ENCODE results near the gene MYH9. TPM values are rescaled to one million over a fixed set of nuclear protein-coding genes. Genes with fewer than 3 reads are reported as not detected.
"Not testable (repeated sequence)": the region's sequence is repeated elsewhere in the genome, so short reads cannot be mapped to it uniquely, and the experiment has no call there.

The MYH9 gene
- total and polyA plus RNA-seq, 7 experiments from 2014 or later: 95.5 to 900 (median 661) TPM

DNA sequence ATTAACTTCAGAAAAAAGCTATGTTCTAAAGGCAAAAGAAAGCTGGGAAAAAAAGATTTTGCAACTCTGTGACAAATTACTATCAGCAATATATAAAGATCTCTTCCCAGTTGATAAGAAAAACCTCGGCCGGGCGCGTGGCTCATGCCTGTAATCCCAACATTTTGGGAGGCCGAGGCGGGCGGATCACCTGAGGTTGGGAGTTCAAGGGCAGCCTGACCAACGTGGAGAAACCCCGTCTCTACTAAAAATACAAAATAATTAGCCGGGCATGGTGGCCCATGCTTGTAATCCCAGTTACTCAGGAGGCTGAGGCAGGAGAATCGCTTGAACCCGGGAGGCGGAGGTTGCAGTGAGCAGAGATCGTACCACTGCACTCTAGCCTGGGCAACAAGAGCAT, 1.4 kb upstream of the MYH9 start:
- ATAC-seq; H3K27me3 ChIP-seq (ENCODE audit: control insufficient read depth in 2 of 2, insufficient read depth in 2 of 2, low read length in 2 of 2); H3K9me3 ChIP-seq (ENCODE audit: control insufficient read depth in 2 of 3, low read length in 3 of 3); H3K27ac ChIP-seq (ENCODE audit: low read depth, low read length); H3K27me3 Mint-ChIP-seq; H3K9me3 Mint-ChIP-seq; DNase-seq; H3K4me3 ChIP-seq (ENCODE audit: low read length): not testable (repeated sequence)
- intact Hi-C loops (cut with micrococcal nuclease): loop anchor here (2.0 to 10.0 kb wide), 2 partner anchors 140 to 846 kb away; partner anchors contain the start of gene EIF3D (in 1 of the 2)
- Mint-ChIP-seq H3K27ac (peak overlapping the region in 6 of 9 donors; percentile 59 to 93 (median 88)), H3K36me3 (peaks cover 0 to 29% (median 5%) of the 10 kb centered on the region in 5 donors), H3K4me1 (peaks cover 12 to 37% (median 23%) of the 10 kb centered on the region in 7 donors), H3K4me3 (peak overlapping the region in 9 of 10 donors; percentile 83 to 94 (median 90))
- CTCF ChIA-PET: interaction anchor here (1.4 kb wide), 1 partner anchor 17 kb away, joined by 5 read pairs; no protein-coding TSS in a partner anchor
- peaks cover 8 to 11% of the 10 kb centered on the region in 2 donors for H3K4me1 ChIP-seq (ENCODE audit: control insufficient read depth in 2 of 2, insufficient read depth in 2 of 2, low read length in 2 of 2)
- POLR2A ChIA-PET: interaction anchor here (0.7 to 35.9 kb wide), 4 partner anchors 10 to 75 kb away, joined by 3 to 1512 read pairs (median 7); no protein-coding TSS in a partner anchor
- peaks cover 0 to 16% (median 6%) of the 10 kb centered on the region in 3 experiments for H3K36me3 ChIP-seq (ENCODE audit: control insufficient read depth in 2 of 3, insufficient read depth in 3 of 3, low read length in 3 of 3)

DNA sequence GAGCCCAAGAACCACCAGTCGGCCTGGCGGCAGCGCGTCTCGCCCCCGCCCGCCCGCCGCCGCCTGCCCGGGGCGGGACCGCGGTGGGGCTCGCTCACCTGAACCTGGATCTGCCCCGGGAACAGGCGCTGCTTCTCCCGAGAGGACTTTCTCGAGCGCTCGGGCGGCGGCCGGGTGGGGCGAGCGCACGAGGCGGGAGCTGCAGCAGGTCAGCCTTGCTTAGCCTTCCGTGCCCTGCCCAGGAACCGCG, 133 bp downstream of the MYH9 start:
- POLR2A ChIA-PET: interaction anchor here (0.5 to 35.9 kb wide), 10 partner anchors 8 to 68 kb away, joined by 3 to 1512 read pairs (median 7); no protein-coding TSS in a partner anchor
- Mint-ChIP-seq H3K27me3 (no peaks in the 10 kb centered on the region), H3K27ac (peak overlapping the region in 7 of 9 donors; percentile 54 to 91 (median 85)), H3K36me3 (peaks cover 4 to 38% (median 12%) of the 10 kb centered on the region in 5 donors), H3K9me3 (no peaks in the 10 kb centered on the region), H3K4me1 (peaks cover 20 to 50% (median 38%) of the 10 kb centered on the region in 7 donors), H3K4me3 (peak overlapping the region; percentile 83 to 94 (median 90))
- DNase-seq (no peak), ATAC-seq (no peak)
- H3K4me3 ChIP-seq (ENCODE audit: low read length): peak overlapping the region; percentile 97
- CTCF ChIA-PET: interaction anchor here (1.4 to 1.7 kb wide), 2 partner anchors 16 to 83 kb away, joined by 5 read pairs; no protein-coding TSS in a partner anchor
- intact Hi-C loops (cut with micrococcal nuclease): loop anchor here in 1 of 2 donors (1.0 to 10.0 kb wide), 2 partner anchors 142 to 847 kb away; partner anchors contain the start of gene EIF3D
- peak overlapping the region; percentile 86 for H3K27ac ChIP-seq (ENCODE audit: low read depth, low read length)
- no peaks in the 10 kb centered on the region for H3K27me3 ChIP-seq (ENCODE audit: control insufficient read depth in 2 of 2, insufficient read depth in 2 of 2, low read length in 2 of 2)
- peaks cover 0 to 20% (median 6%) of the 10 kb centered on the region in 3 experiments for H3K36me3 ChIP-seq (ENCODE audit: control insufficient read depth in 2 of 3, insufficient read depth in 3 of 3, low read length in 3 of 3)
- H3K4me1 ChIP-seq (ENCODE audit: control insufficient read depth in 2 of 2, insufficient read depth in 2 of 2, low read length in 2 of 2): peaks cover 23% of the 10 kb centered on the region in 2 donors
- no peaks in the 10 kb centered on the region for H3K9me3 ChIP-seq (ENCODE audit: control insufficient read depth in 2 of 3, low read length in 3 of 3)

DNA sequence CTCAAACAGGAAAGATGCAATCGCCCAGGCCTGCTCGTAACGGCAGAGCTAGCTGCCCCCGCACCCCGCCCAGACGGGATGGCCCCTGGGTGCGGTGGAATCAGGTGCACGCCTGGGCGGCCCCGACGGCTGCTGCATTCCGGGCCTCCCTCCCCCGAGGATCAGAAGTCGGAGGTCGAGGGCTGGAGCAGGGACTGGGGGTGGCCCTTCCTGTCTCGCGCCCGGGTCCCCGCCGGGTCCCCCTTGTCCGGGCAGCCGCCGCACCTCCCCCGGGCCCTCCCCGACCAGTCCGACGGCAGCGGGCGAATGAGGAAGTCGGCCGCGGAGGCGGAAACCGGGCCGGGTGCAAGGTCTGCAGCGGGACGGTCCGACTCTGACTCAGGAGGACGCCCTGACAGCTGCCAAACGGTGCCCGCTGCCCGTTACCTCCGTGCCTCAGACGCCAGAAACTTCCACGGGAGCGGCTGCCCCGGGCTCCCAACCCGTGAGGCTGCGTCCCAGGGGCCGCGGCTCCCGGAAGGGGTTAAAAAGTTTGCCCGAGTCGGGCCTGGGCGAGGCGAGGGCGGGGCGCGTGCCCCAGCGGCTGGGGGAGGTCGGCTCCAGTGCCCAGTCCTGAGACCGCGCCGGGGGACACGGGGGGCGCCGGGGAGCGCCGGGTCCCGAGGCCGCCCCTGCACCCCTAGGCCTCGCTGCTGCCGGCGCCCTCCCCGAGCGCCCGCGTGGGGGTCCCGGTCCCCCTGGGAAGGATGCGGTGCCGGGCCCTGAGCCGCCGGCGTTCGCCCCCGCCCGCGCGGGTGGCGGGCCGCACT, 663 bp downstream of the MYH9 start:
- Mint-ChIP-seq H3K4me3 (peak overlapping the region; percentile 85 to 99 (median 93)), H3K4me1 (peaks cover 20 to 54% (median 41%) of the 10 kb centered on the region in 7 donors), H3K27ac (peak overlapping the region; percentile 93 to 97 (median 94)), H3K9me3 (no peaks in the 10 kb centered on the region), H3K27me3 (no peaks in the 10 kb centered on the region), H3K36me3 (peaks cover 4 to 40% (median 12%) of the 10 kb centered on the region in 5 donors)
- H3K36me3 ChIP-seq (ENCODE audit: control insufficient read depth in 2 of 3, insufficient read depth in 3 of 3, low read length in 3 of 3): peaks cover 0 to 20% (median 6%) of the 10 kb centered on the region in 3 experiments
- ChIA-PET POLR2A (interaction anchor here (0.5 to 35.9 kb wide), 13 partner anchors 8 to 85 kb away, joined by 3 to 1512 read pairs (median 7); no protein-coding TSS in a partner anchor), CTCF (interaction anchor here (0.5 to 1.7 kb wide), 5 partner anchors 15 to 114 kb away, joined by 3 to 5 read pairs (median 3); no protein-coding TSS in a partner anchor)
- DNase-seq: peak in 3 of 9 donors; percentile 38 to 77 (median 42)
- peak overlapping the region; percentile 97 for H3K4me3 ChIP-seq (ENCODE audit: low read length)
- intact Hi-C loops (cut with micrococcal nuclease): loop anchor here (1.0 to 10.0 kb wide), 3 partner anchors 10 to 848 kb away; partner anchors contain the start of gene EIF3D (in 1 of the 2)
- peaks cover 23 to 24% of the 10 kb centered on the region in 2 donors for H3K4me1 ChIP-seq (ENCODE audit: control insufficient read depth in 2 of 2, insufficient read depth in 2 of 2, low read length in 2 of 2)
- H3K27me3 ChIP-seq (ENCODE audit: control insufficient read depth in 2 of 2, insufficient read depth in 2 of 2, low read length in 2 of 2): no peaks in the 10 kb centered on the region
- peak overlapping the region; percentile 86 for H3K27ac ChIP-seq (ENCODE audit: low read depth, low read length)
- no peak for ATAC-seq
- H3K9me3 ChIP-seq (ENCODE audit: control insufficient read depth in 2 of 3, low read length in 3 of 3): no peaks in the 10 kb centered on the region

DNA sequence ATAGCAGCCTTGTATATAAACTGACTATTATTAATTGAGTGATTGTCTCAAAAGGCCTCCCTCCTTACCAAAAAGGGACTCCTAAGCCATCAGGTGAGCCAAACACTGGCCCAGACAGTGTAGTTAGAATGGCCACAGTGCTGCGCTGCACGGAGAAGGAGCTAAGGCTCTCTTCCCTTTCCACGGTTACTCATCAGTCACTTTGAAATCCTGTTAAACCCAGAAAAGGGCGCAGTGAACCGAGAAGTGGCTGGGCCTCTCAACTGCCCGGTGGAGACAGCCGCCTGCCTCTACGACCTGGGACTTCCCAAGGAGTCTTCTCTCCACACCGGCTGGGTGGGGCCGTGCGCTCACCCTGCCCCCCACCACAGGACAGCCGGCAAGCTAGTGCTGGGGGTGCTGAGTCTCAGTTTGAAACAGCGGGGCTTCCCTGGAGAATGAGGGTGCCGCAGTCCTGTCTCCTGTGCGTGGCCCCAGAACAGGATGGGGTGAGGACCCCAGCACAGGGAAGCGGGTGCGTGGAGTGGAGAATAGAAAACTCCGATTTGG, 1.3 kb downstream of the MYH9 start:
- Mint-ChIP-seq H3K4me1 (peaks cover 20 to 58% (median 45%) of the 10 kb centered on the region in 7 donors), H3K4me3 (peak overlapping the region; percentile 85 to 99 (median 93)), H3K36me3 (peaks cover 4 to 43% (median 15%) of the 10 kb centered on the region in 5 donors), H3K27me3 (no peaks in the 10 kb centered on the region), H3K27ac (peak overlapping the region; percentile 93 to 97 (median 94)), H3K9me3 (no peaks in the 10 kb centered on the region)
- H3K36me3 ChIP-seq (ENCODE audit: control insufficient read depth in 2 of 3, insufficient read depth in 3 of 3, low read length in 3 of 3): peaks cover 0 to 20% (median 6%) of the 10 kb centered on the region in 3 experiments
- peak overlapping the region; percentile 86 for H3K27ac ChIP-seq (ENCODE audit: low read depth, low read length)
- intact Hi-C loops (cut with micrococcal nuclease): loop anchor here (1.0 to 10.0 kb wide), 2 partner anchors 9 to 848 kb away; no protein-coding TSS in a partner anchor
- POLR2A ChIA-PET: interaction anchor here (0.6 to 35.9 kb wide), 9 partner anchors 19 to 85 kb away, joined by 3 to 1512 read pairs (median 7); no protein-coding TSS in a partner anchor
- H3K9me3 ChIP-seq (ENCODE audit: control insufficient read depth in 2 of 3, low read length in 3 of 3): no peaks in the 10 kb centered on the region
- peaks cover 29 to 31% of the 10 kb centered on the region in 2 donors for H3K4me1 ChIP-seq (ENCODE audit: control insufficient read depth in 2 of 2, insufficient read depth in 2 of 2, low read length in 2 of 2)
- DNase-seq: peak in 2 of 9 donors; percentile 57 to 74
- CTCF ChIA-PET: interaction anchor here (0.5 to 1.7 kb wide), 5 partner anchors 14 to 115 kb away, joined by 3 to 5 read pairs (median 3); no protein-coding TSS in a partner anchor
- peak overlapping the region; percentile 97 for H3K4me3 ChIP-seq (ENCODE audit: low read length)
- no peaks in the 10 kb centered on the region for H3K27me3 ChIP-seq (ENCODE audit: control insufficient read depth in 2 of 2, insufficient read depth in 2 of 2, low read length in 2 of 2)
- ATAC-seq: no peak

DNA sequence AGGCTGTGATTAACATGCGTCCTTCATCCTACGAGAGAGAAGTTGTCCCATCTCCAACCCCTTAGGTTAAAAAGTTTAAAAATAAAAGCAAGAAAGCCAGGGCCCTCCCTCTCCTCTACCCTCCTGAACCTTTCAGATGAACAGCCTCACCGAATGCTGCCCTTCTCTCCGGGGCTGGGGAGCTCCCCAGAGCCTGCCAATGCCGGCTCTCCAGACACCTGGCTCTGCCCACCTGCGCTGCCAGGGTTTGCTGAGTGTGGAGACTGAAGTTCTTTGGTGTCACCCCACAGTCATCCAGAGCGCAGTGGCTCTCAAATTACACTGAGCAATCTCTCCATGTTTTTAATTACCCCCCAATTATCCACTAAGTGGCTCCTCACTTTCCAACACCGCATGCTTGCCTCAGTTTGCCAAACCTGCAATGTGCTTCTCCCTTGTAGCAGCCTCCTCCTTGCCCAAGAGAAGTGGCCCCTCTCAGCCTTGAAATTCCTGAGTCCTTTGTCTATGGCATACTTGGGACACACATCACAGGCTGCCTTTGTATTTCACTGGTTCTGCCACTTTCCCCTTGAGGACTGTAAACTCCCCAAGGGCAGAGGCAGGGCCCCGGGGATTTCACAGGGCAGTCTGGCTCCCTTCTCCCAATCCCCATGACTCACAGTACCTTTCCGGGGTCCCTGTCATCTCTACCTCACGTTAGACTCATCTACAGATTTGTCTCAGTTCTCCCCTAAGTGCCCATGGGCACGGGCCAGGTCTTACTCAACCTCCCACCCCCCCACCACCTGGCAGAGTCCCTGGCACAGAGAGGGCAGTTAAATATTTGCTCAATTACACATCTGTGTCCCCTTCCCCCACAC, 2.0 kb downstream of the MYH9 start:
- ChIA-PET CTCF (interaction anchor here (0.7 to 1.6 kb wide), 16 partner anchors 9 to 128 kb away, joined by 3 to 10 read pairs (median 4); no protein-coding TSS in a partner anchor), POLR2A (interaction anchor here (0.6 to 35.9 kb wide), 16 partner anchors 20 to 95 kb away, joined by 3 to 1512 read pairs (median 6); no protein-coding TSS in a partner anchor)
- peaks cover 0 to 20% (median 6%) of the 10 kb centered on the region in 3 experiments for H3K36me3 ChIP-seq (ENCODE audit: control insufficient read depth in 2 of 3, insufficient read depth in 3 of 3, low read length in 3 of 3)
- no peaks in the 10 kb centered on the region for H3K9me3 ChIP-seq (ENCODE audit: control insufficient read depth in 2 of 3, low read length in 3 of 3)
- ATAC-seq (no peak), DNase-seq (peak in 6 of 9 donors; percentile 40 to 79 (median 60))
- peaks cover 36 to 38% of the 10 kb centered on the region in 2 donors for H3K4me1 ChIP-seq (ENCODE audit: control insufficient read depth in 2 of 2, insufficient read depth in 2 of 2, low read length in 2 of 2)
- Mint-ChIP-seq H3K4me3 (peak overlapping the region; percentile 85 to 99 (median 93)), H3K4me1 (peaks cover 20 to 63% (median 50%) of the 10 kb centered on the region in 7 donors), H3K36me3 (peaks cover 4 to 44% (median 15%) of the 10 kb centered on the region in 5 donors), H3K27ac (peak overlapping the region; percentile 93 to 97 (median 94)), H3K27me3 (no peaks in the 10 kb centered on the region), H3K9me3 (no peaks in the 10 kb centered on the region)
- H3K27ac ChIP-seq (ENCODE audit: low read depth, low read length): peak overlapping the region; percentile 86
- no peaks in the 10 kb centered on the region for H3K27me3 ChIP-seq (ENCODE audit: control insufficient read depth in 2 of 2, insufficient read depth in 2 of 2, low read length in 2 of 2)
- intact Hi-C loops (cut with micrococcal nuclease): loop anchor here (1.0 to 10.0 kb wide), 10 partner anchors 8 to 849 kb away; partner anchors contain the start of gene TXN2 (in 1 of the 2)
- peak overlapping the region; percentile 97 for H3K4me3 ChIP-seq (ENCODE audit: low read length)
